GM18861 (cell line): ENCODE measurements around the gene PPP2R5A.
"Not testable (repeated sequence)": the region's sequence is repeated elsewhere in the genome, so short reads cannot be mapped to it uniquely, and the experiment has no call there.

Source experiments
- ATAC-seq: cut with Tn5 transposase; IDR thresholded peaks from one replicate; pipeline ENCODE4 v1.9.1; 2021; ENCODE audit not compliant: unreplicated experiment

The PPP2R5A gene

GRCh38 chr1:212351588-212352362 lies 66.6 kb downstream of the PPP2R5A start:
- ATAC-seq = no peak

DNA sequence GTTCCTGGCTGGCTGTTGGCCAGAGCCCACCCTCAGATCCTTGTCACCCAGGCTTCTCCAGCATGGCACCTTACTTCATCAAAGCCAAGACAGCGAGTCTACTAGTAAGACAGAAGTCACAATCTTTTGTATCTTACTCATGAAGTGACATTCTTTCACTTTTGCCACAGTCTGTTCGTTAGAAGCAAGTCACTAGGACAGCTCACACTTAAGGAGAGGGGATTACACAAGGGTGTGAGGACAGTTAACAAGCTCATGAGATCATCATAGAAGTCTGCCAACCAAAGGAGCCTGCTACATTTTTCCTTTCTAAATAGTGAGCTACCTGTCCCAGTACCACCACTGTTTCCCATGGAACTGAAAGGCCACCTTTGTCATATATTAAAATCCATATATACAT lies 68.0 kb downstream of the PPP2R5A start:
- no peak for ATAC-seq

DNA sequence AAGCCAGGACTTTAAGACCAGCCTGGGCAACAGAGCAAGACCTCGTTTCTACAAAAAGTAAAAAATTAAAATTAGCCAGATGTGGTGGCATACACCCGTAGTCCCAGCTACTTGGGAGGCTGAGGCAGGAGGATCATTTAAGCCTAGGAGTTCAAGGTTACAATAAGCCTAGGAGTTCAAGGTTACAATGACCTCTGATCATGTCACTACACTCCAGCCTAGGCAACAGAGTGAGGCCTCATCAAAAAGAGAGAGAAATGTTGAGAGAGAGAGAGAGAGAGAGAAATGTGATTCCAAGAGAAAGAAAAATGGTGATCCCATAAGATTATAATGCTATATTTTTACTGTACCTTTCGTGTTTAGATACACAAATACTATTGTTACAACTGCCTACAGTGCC lies 69.3 kb downstream of the PPP2R5A start:
- ATAC-seq = no peak

DNA sequence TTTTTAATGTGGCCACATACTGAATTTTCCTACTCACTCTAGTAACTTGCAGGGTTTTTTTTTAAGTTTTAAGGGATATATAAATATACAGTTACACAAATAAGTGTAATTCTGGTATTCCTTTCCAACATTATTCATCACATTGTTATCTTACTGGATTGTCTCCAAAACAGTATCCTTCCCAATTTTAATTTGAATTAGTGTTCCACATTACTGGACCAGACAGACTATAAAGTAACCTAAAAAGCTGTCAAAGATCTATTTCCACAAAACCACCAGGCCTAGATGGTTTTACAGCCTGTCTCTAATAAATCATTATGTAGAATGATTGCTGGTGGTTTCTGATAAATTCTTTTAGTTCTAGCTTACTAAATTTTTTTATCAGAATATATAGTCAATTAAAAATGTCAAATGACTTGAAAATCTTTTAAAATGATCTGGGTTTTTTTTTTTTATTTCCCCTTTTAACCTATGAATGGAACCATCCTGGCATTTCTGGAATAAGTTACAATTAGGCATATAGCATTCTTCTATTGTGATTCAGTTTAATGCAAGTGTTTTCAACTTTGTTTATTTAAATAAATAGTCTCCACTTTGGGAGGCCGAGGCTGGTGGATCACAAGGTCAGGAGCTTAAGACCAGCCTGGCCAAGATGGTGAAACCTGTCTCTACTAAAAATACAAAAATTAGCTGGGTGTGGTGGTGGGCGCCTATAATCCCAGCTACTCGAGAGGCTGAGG lies 70.2 kb downstream of the PPP2R5A start:
- no peak for ATAC-seq

GRCh38 chr1:212359794-212360479 lies 74.7 kb downstream of the PPP2R5A start:
- no peak for ATAC-seq

- ATAC-seq = no peak
Observed at GRCh38 chr1:212364985-212365384, 79.8 kb downstream of the PPP2R5A start.

GRCh38 chr1:212366901-212367300 lies 81.7 kb downstream of the PPP2R5A start:
- no peak for ATAC-seq

GRCh38 chr1:212367474-212368072 lies 82.4 kb downstream of the PPP2R5A start:
- ATAC-seq = no peak

- peak; percentile 78 for ATAC-seq
Observed at GRCh38 chr1:212368073-212368484, 82.9 kb downstream of the PPP2R5A start.

GRCh38 chr1:212375986-212376385 lies 90.8 kb downstream of the PPP2R5A start:
- ATAC-seq = no peak

GRCh38 chr1:212377644-212378043 lies 92.4 kb downstream of the PPP2R5A start:
- no peak for ATAC-seq

GRCh38 chr1:212379366-212379765 lies 94.2 kb downstream of the PPP2R5A start:
- no peak for ATAC-seq

DNA sequence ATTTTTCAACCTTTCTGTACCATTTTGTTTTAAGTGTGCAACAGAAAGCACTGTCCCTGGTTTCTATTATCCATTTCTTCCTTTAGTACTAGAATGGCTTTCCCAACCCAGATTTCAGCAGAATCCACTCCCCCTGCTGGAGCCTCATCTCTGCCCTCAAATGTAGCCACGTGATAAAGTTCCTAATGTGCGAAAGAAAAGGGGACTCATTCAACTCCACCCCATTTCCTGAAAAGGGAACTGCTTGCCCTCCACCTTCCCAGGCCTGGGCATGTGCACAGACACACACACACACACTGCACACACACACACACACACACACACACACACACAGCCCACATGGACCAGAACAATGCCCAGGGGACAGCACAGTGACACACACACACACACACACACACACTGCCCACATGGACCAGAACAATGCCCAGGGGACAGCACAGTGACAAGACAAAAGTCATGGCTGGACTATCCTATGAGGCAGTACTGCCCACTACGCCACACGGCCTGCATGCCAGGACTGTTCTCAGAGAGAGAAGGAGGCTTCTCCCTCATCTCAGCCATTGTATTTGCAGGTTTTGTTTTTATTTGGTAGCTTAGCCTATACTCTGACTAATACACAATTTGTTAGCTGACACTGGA lies 96.3 kb downstream of the PPP2R5A start:
- no peak for ATAC-seq

- no peak for ATAC-seq
Observed at GRCh38 chr1:212386029-212386428, 100.8 kb downstream of the PPP2R5A start.

GRCh38 chr1:212388985-212389716 lies 103.9 kb downstream of the PPP2R5A start:
- ATAC-seq = no peak

DNA sequence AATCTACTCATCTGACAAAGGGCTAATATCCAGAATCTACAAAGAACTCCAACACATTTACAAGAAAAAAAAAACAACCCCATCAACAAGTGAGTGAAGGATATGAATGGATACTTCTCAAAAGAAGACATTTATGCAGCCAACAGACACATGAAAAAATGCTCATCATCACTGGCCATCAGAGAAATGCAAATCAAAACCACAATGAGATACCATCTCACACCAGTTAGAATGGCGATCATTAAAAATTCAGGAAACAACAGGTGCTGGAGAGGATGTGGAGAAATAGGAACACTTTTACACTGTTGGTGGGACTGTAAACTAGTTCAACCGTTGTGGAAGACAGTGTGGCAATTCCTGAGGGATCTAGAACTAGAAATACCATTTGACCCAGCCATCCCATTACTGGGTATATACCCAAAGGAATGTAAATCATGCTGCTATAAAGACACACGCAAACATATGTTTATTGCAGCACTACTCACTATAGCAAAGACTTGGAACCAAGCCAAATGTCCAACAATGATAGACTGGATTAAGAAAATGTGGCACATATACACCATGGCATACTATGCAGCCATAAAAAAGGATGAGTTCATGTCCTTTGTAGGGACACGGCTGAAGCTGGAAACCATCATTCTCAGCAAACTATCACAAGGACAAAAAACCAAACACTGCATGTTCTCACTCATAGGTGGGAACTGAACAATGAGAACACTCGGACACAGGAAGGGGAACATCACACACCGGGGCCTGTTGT lies 110.6 kb downstream of the PPP2R5A start:
- not testable (repeated sequence) for ATAC-seq

DNA sequence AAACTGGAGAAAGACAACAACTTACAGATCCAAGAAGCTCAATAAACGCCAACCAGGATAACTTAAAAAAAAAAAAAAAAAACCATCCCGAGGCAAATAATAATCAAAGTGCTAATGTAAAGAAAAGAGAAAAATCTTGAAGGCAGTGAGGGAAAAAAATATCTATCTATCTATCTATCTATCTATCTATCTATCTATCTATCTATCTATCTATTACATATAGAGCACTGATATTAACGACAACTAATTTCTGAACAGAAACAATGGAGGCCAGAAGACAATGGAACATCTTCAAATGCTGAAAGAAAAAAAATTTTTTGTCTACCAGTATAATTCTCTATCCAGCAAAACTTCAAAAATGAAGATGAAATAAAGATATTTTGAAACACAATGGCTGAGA lies 111.4 kb downstream of the PPP2R5A start:
- no peak for ATAC-seq

DNA sequence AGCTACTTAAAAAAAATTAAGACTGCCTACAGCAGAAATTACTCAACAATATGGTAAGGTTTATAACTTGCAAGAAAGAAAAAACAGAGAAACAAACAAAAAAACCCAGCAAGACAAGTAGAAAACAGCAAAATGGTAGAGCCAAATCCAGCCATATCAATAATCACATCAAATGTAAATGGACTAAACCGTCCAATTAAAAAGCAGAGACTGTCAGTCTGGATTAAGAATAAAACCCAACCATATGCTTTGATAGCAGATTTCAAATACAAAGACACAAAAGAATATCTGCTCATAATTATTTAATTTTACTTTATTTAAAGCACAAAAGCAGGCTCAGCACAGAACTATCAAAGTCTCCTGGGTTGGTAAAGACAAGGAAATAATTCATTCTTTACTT lies 112.0 kb downstream of the PPP2R5A start:
- ATAC-seq = no peak

GRCh38 chr1:212401042-212401441 lies 115.8 kb downstream of the PPP2R5A start:
- ATAC-seq = no peak
